ENCODE measurements around the gene TANC1.

Gene TANC1

DNA sequence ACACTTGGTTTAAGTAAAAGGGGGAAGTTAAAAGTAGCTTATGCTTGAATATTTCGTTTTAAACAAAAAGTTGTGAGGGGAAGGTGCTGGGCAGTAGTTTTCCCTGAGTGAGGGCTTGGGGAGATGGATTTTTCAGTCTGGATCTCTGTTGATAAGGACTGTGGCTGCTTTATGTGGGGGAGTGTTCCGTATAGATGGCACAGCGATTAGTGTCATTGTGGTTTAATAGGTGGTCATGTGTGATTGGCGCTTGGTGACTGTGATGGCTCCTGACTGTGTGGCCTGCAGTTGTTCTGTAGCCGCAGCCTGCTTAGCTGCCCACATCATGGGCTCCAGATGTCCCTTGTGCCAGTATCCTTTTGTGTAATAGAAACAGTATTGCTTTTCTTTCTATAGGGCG lies 161.9 kb downstream of the TANC1 start:
- Histone ChIP-seq H3K27me3 (ENCODE audit: insufficient read depth, low read length, poor library complexity) (no peaks in the 10 kb centered on the region), H3K9me3 (ENCODE audit: insufficient read depth, low read length, severe bottlenecking) (no peaks in the 10 kb centered on the region), H3K79me2 (ENCODE audit: insufficient read depth, low read length) (peaks cover 3% of the 10 kb centered on the region; the same call in 1 of the 2 replicates), H3K4me3 (ENCODE audit: low read depth in 1 of 2, low read length in 2 of 2) (no peak overlapping the region), H3K4me1 (ENCODE audit: insufficient read depth, low read length) (peaks cover 52% of the 10 kb centered on the region), H2AFZ (ENCODE audit: low read depth, low read length) (no peak overlapping the region), H4K20me1 (ENCODE audit: insufficient read depth, low read length) (no peaks in the 10 kb centered on the region), H3K9ac (ENCODE audit: low read depth, low read length) (peak overlapping the region; percentile 36), H3K27ac (ENCODE audit: low read length) (peak overlapping the region; percentile 80), H3K36me3 (ENCODE audit: insufficient read depth, low read length) (no peaks in the 10 kb centered on the region), H3K4me2 (ENCODE audit: insufficient read depth, low read length) (0 out of 2 replicates have a peak overlapping the region, but pooled peaks have one; percentile 5)
- TF ChIP-seq, protein P1, sequence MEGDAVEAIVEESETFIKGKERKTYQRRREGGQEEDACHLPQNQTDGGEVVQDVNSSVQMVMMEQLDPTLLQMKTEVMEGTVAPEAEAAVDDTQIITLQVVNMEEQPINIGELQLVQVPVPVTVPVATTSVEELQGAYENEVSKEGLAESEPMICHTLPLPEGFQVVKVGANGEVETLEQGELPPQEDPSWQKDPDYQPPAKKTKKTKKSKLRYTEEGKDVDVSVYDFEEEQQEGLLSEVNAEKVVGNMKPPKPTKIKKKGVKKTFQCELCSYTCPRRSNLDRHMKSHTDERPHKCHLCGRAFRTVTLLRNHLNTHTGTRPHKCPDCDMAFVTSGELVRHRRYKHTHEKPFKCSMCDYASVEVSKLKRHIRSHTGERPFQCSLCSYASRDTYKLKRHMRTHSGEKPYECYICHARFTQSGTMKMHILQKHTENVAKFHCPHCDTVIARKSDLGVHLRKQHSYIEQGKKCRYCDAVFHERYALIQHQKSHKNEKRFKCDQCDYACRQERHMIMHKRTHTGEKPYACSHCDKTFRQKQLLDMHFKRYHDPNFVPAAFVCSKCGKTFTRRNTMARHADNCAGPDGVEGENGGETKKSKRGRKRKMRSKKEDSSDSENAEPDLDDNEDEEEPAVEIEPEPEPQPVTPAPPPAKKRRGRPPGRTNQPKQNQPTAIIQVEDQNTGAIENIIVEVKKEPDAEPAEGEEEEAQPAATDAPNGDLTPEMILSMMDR (IDR thresholded peaks at IDR 0.05; ENCODE audit: borderline replicate concordance, extremely low read depth, low read length, poor library complexity, severe bottlenecking) = no peak
- DNase-seq (no peak), ATAC-seq (ENCODE audit: insufficient read depth, low read depth) (no peak)

GRCh38 chr2:159131267-159131913 lies 162.9 kb downstream of the TANC1 start:
- no peaks in the 10 kb centered on the region for H3K36me3 ChIP-seq (ENCODE audit: insufficient read depth, low read length)
- no peak overlapping the region for H2AFZ ChIP-seq (ENCODE audit: low read depth, low read length)
- no peak overlapping the region for H3K9ac ChIP-seq (ENCODE audit: low read depth, low read length)
- no peak overlapping the region for H3K4me2 ChIP-seq (ENCODE audit: insufficient read depth, low read length)
- no peaks in the 10 kb centered on the region for H3K27me3 ChIP-seq (ENCODE audit: insufficient read depth, low read length, poor library complexity)
- H3K4me3 ChIP-seq (ENCODE audit: low read depth in 1 of 2, low read length in 2 of 2) = no peak overlapping the region
- peaks cover 3% of the 10 kb centered on the region; the same call in 1 of the 2 replicates for H3K79me2 ChIP-seq (ENCODE audit: insufficient read depth, low read length)
- no peaks in the 10 kb centered on the region for H4K20me1 ChIP-seq (ENCODE audit: insufficient read depth, low read length)
- no peak for ATAC-seq (ENCODE audit: insufficient read depth, low read depth)
- H3K9me3 ChIP-seq (ENCODE audit: insufficient read depth, low read length, severe bottlenecking) = no peaks in the 10 kb centered on the region
- no peak for TF ChIP-seq EZH2 (IDR thresholded peaks at IDR 0.05; ENCODE audit: borderline replicate concordance, low read depth, low read length, severe bottlenecking)
- TF ChIP-seq, protein P1 (IDR thresholded peaks at IDR 0.05; ENCODE audit: borderline replicate concordance, extremely low read depth, low read length, poor library complexity, severe bottlenecking) = no peak
- peaks cover 42% of the 10 kb centered on the region for H3K4me1 ChIP-seq (ENCODE audit: insufficient read depth, low read length)
- H3K27ac ChIP-seq (ENCODE audit: low read length) = peak overlapping the region; percentile 80
- DNase-seq = no peak

DNA sequence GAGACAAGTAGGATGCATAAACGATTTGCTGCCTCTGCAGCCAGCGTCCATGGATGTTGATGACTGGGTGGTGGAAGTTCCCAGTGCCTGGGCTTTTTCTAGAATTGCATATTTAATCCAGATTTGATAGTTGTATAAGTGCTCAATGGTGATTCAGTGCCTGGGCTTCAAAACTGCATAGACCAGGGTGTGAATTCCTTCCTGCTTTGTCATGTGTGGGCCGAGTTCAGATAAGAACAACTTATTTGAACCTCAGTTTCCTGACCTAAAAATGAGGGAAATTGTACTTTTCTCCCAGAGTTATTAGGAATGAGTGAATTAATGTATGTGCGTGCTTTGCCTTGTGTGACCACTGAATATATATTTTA lies 163.5 kb downstream of the TANC1 start:
- Histone ChIP-seq H3K4me1 (ENCODE audit: insufficient read depth, low read length) (peaks cover 41% of the 10 kb centered on the region), H3K36me3 (ENCODE audit: insufficient read depth, low read length) (no peaks in the 10 kb centered on the region), H4K20me1 (ENCODE audit: insufficient read depth, low read length) (no peaks in the 10 kb centered on the region), H3K27me3 (ENCODE audit: insufficient read depth, low read length, poor library complexity) (no peaks in the 10 kb centered on the region), H3K27ac (ENCODE audit: low read length) (peak overlapping the region; percentile 53), H3K9ac (ENCODE audit: low read depth, low read length) (no peak overlapping the region), H3K4me2 (ENCODE audit: insufficient read depth, low read length) (no peak overlapping the region), H3K79me2 (ENCODE audit: insufficient read depth, low read length) (peaks cover 3% of the 10 kb centered on the region; the same call in 1 of the 2 replicates), H3K4me3 (ENCODE audit: low read depth in 1 of 2, low read length in 2 of 2) (no peak overlapping the region), H2AFZ (ENCODE audit: low read depth, low read length) (no peak overlapping the region), H3K9me3 (ENCODE audit: insufficient read depth, low read length, severe bottlenecking) (no peaks in the 10 kb centered on the region)
- no peak for DNase-seq
- no peak for TF ChIP-seq EZH2 (IDR thresholded peaks at IDR 0.05; ENCODE audit: borderline replicate concordance, low read depth, low read length, severe bottlenecking)
- TF ChIP-seq, protein P1 (IDR thresholded peaks at IDR 0.05; ENCODE audit: borderline replicate concordance, extremely low read depth, low read length, poor library complexity, severe bottlenecking) = no peak
- ATAC-seq (ENCODE audit: insufficient read depth, low read depth) = no peak

All from DND-41 (cell line).